H54 (cell line): ENCODE measurements around the gene FAM136A.

Experiments used
- DNase-seq: peaks from one replicate; pipeline ENCODE4 v3.0.0; 2011; ENCODE audit warnings: low spot score, mixed read lengths; ENCODE audit not compliant: insufficient read length
- FAIRE-seq: peaks from 3 replicates; lab custom pipeline; 2011; peaks lifted over from hg19 to GRCh38; lab: Jason Lieb, UNC
- POLR2A ChIP-seq: IDR thresholded peaks from 2 replicates; pipeline ENCODE4 v1.6.1; 2011; ENCODE audit warnings: low read depth, mild to moderate bottlenecking, low read length

Gene FAM136A

DNA sequence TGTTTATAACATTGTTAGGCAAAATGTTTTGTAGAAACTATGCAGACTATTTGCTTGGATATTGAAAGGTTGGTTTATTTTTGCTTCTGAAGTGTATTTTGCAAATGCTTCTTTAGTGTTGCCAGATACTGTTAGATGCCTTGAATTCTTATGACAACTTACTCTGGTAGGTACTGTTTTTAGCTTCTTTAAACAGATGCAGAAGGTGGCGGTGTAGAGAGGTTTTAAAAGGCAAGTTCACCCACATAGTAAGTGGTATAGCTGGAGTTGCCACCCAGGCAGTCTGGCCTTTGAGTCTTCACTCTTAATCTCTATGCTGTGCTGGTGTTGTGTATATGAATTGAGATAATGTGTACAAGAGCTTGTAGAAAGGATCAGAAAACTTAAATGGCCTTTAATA is 40.4 kb downstream of the FAM136A start:
- DNase-seq (no peak), FAIRE-seq (no peak)

DNA sequence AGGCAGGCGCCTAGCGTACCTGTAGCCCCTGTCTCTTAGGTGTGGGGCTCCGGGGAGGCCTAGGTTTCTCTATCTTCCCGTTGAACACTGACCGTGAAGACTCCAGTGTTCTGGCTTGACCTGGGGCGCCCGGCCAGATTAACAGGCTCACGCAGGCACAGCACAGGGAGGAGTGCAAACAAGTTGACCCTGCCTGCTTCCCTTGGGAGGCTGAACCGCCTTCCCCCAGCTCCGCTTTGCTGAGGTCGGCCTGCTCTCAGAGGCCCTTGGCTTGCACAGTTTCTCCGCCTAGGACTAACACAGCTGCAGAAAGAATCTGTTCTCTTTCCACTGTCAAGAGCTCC is 43.4 kb downstream of the FAM136A start:
- no peak for TF ChIP-seq POLR2A
- FAIRE-seq (no peak), DNase-seq (no peak)

More for the DNA sequence above, 40.4 kb downstream of the FAM136A start:
- no peak for TF ChIP-seq POLR2A

DNA sequence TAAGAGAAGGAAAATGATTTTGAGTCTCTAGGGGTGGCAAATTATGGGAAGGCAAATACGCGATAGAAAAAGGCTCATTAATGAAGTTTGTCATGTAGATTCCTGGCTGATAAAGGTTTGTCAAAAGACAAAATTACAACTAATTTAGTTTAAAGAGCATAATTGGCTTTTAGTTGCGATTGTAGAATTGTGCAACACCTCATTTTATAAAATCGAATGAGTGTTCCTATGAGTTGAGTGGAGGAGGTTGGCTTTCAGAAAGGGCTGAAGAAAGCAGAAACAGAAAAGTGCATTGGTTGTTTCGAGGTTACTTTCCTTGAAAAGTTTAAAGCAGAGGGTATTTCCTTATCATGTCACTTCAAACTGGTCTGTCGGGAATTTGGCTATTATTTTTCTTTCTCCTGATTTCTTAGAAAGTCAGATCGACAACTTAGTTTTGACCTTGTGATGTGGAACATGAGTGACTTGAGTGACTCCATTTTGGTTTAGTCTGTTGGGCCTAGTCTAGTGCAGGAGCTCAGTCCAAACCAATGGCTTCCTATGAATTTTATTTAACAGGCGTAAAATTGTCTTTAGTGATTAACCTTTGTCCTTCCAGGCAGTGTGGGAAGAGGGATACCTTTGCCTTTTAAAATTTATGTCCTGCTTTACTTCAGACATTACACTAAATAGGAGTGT is 46.1 kb downstream of the FAM136A start:
- no peak for TF ChIP-seq POLR2A
- no peak for DNase-seq
- no peak for FAIRE-seq

DNA sequence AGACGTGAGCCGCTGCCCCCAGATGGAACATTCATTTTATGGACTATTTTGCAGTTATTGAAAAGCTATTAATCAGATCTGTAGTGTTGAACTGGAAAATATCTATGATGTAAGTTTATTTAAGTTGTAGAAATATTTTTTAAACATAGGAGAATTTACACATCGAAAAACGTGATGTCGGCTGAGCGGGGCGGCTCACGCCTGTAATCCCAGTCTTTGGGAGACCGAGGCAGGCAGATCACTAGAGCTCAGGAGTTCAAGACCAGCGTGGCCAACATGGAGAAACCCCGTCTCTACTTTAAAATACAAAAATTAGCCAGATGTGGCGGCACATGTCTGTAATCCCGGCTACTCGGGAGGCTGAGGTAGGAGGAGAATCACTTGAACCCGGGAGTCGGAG is 51.4 kb downstream of the FAM136A start:
- DNase-seq: no peak
- no peak for FAIRE-seq
- no peak for TF ChIP-seq POLR2A

DNA sequence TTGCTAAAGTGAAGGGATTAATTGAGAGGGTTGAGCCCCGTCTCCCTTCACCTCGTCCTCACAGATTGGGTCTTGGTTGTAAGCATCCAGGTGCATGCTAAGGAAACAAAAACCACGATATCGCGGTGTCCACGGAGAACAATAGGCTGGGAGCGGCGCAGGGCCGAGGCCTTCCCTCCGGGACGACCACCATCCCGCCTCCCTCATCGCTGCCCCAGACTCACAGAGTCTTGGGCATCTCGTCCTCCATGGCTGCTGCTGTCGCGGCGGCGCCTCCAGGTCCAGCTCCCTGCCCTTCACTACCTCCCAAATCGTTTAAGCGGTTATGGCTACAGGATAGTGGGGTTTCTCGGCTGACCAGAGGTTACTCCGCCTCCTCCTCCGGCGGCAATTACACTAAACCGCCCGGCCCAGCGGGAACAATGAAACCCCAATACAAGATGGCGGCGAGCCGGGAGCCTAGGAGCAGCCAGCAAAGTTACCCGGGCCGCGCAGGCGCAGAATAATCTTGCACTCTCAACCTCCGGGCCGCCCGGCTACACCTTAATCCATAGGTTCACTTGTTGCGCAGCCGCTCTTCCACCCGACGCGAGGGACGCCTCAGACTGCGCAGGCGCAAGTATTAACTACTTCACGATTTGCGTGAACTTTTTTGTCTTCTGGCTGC is 53.6 kb downstream of the FAM136A start, which contains the start of gene TIA1:
TSS of gene TIA1 (minus strand) at position 448 of the 667 bp plus-strand sequence. CDS start at position 250, 198 bp downstream.
- TF ChIP-seq POLR2A: peak; percentile 67

DNA sequence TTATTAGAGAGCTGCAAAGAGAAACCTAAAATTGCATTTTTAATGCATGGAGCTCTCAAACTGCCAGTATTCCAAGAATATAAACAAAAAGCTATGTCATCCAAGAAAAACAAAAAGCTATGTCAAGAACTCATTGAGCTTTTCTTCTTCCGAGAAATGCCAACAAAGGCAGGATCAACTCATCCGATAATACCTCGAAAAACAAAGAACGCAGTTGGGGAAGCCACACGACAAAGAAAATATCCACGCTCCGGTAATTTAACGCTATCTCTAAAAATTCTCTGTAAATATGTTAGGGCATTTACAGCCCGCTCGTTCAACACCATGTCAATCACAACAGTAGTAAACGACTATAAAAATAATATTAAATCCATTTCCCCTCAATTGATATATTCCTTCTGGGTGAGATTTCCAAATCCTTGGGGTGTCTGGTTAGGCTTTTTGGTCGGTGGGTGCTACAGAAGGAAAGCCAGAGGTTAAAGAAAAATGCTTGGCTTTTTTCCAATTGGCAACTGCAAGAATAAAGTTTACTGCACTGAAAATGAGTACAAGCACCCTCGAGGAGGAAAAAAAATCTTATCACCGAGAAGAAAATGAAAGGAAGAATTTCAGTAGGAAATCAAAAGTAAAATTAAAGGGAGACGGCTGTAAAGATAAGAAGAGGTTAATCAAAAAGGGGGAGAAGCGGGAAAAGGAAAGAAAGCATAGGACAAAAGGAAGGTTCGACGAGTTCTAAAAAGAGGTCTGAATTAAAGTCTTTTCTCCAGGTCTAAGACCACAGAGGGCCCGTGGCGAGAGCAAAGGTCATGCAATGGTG is 54.3 kb downstream of the FAM136A start:
- no peak for TF ChIP-seq POLR2A
- peak; percentile 20 for FAIRE-seq
- DNase-seq: no peak

More for the DNA sequence above, 53.6 kb downstream of the FAM136A start, which contains the start of gene TIA1:
- FAIRE-seq (peak; percentile 95), DNase-seq (peak; percentile 90)
